Measurements from ENCODE around the gene NSUN3.

NSUN3 gene

DNA sequence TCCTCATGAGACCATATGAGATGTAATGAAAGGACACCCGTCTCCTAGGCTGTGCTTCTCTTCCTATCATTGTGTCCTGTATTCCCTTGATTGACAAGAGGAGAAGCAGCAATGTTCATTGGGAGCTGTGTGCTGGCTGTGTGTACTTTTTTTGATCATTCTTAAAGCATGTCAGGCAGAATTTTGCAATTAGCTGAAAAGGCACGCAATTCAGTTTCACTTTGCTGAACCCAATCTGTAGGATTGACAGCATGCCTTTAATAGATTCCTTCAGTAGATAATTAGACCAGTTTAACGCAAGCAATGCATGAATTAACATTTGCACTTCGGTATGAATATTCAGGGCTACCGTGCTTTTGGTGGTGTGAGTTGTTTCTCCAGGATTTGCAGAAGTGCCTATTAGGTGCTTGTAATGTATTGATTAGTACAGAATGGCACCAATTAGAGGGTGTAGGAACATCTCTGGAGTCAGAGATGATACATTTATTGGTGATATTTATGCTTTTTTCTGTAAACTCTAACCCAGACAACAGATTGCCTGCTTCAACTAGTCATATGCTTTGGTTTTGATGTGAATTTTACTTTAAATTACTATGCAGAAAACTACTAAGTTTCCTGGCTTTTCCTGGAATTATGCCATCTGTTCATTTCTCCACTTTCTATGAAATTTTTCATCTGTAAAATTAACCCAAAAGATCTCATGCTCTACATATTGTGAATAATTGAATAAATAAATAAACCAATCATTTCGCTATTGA lies 114.3 kb downstream of the NSUN3 start:
- no peak for DNase-seq (ENCODE audit: low read depth in 4 of 4, low spot score in 1 of 4)
